GM20431 (cell line): ENCODE data around the gene CERT1.
"Not testable (repeated sequence)": the region's sequence is repeated elsewhere in the genome, so short reads cannot be mapped to it uniquely, and the experiment has no call there.

Experiments
- in situ Hi-C: fragments of 300-500 bp; cut with MseI, MboI; formaldehyde crosslinking; loops from one replicate; pipeline ENCODE4 v1.15.0; 2020; ENCODE audit warnings: low sequenced_read_pairs; ENCODE audit not compliant: unreplicated experiment

The CERT1 gene

GRCh38 chr5:75511435-75512382 is at the start of gene CERT1, which contains the start of gene POLK:
TSS of gene CERT1 (minus strand) at chr5:75511629. CDS start at chr5:75511207, 422 bp downstream.
TSS of gene POLK (plus strand) at chr5:75511891.
- in situ Hi-C loops: no loop called here

- in situ Hi-C loops: not testable (repeated sequence)
Observed at GRCh38 chr5:75560655-75561054, 49.2 kb upstream of the CERT1 start.

- in situ Hi-C loops: no loop called here
Observed at GRCh38 chr5:75558981-75559632, 47.7 kb upstream of the CERT1 start.

- in situ Hi-C loops: no loop called here
Observed at GRCh38 chr5:75558221-75558620, 46.8 kb upstream of the CERT1 start.

GRCh38 chr5:75553358-75553757 is 41.9 kb upstream of the CERT1 start:
- in situ Hi-C loops: no loop called here

- in situ Hi-C loops: no loop called here
Observed at GRCh38 chr5:75552764-75553163, 41.3 kb upstream of the CERT1 start.

GRCh38 chr5:75551471-75551870 is 40.0 kb upstream of the CERT1 start:
- in situ Hi-C loops: no loop called here

GRCh38 chr5:75550597-75550996 is 39.2 kb upstream of the CERT1 start:
- in situ Hi-C loops: no loop called here

- in situ Hi-C loops: no loop called here
Observed at GRCh38 chr5:75547812-75548211, 36.4 kb upstream of the CERT1 start.

GRCh38 chr5:75546830-75547229 is 35.4 kb upstream of the CERT1 start:
- in situ Hi-C loops: no loop called here

- in situ Hi-C loops: no loop called here
Observed at GRCh38 chr5:75545131-75545530, 33.7 kb upstream of the CERT1 start.

GRCh38 chr5:75538211-75538610 is 26.8 kb upstream of the CERT1 start:
- in situ Hi-C loops: no loop called here

- in situ Hi-C loops: no loop called here
Observed at GRCh38 chr5:75536694-75537360, 25.4 kb upstream of the CERT1 start.

GRCh38 chr5:75536147-75536546 is 24.7 kb upstream of the CERT1 start:
- in situ Hi-C loops: no loop called here

- in situ Hi-C loops: no loop called here
Observed at GRCh38 chr5:75534734-75535133, 23.3 kb upstream of the CERT1 start.

- in situ Hi-C loops: not testable (repeated sequence)
Observed at GRCh38 chr5:75533716-75534115, 22.3 kb upstream of the CERT1 start.

GRCh38 chr5:75532190-75532589 is 20.8 kb upstream of the CERT1 start:
- in situ Hi-C loops: no loop called here

- in situ Hi-C loops: no loop called here
Observed at GRCh38 chr5:75529185-75529584, 17.8 kb upstream of the CERT1 start.

GRCh38 chr5:75526070-75526469 is 14.6 kb upstream of the CERT1 start:
- in situ Hi-C loops: no loop called here

GRCh38 chr5:75525344-75525743 is 13.9 kb upstream of the CERT1 start:
- in situ Hi-C loops: no loop called here

- in situ Hi-C loops: no loop called here
Observed at GRCh38 chr5:75524591-75524990, 13.2 kb upstream of the CERT1 start.
